GM18526 (cell line): Measurements from ENCODE around the gene CELSR2.

ENCODE experiments used
- POLR2A ChIP-seq: IDR thresholded peaks from 3 replicates; pipeline ENCODE4 v1.6.1; 2011; ENCODE audit not compliant: insufficient read length; ENCODE audit errors: extremely low read depth

CELSR2 gene

DNA sequence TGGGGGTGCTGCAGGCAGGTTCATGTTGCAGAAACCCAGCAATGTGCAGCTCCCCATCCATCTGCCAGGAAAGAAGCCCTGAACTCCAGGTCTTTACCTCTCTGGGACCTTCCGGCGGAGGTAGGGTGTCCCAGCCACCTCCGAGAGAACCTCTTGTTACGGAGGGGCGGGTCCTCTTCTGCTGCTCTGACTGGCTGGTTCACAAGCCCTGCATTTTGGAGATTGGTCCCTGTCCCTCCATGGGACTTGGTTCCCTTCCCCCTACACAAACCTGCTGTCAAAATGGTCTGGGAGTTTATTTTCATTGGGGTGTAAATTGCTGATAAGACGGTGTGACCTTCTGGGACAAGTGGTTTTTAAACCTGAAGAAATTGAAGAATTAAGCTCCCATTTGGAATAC is 8.0 kb upstream of the CELSR2 start:
- no peak for TF ChIP-seq POLR2A

DNA sequence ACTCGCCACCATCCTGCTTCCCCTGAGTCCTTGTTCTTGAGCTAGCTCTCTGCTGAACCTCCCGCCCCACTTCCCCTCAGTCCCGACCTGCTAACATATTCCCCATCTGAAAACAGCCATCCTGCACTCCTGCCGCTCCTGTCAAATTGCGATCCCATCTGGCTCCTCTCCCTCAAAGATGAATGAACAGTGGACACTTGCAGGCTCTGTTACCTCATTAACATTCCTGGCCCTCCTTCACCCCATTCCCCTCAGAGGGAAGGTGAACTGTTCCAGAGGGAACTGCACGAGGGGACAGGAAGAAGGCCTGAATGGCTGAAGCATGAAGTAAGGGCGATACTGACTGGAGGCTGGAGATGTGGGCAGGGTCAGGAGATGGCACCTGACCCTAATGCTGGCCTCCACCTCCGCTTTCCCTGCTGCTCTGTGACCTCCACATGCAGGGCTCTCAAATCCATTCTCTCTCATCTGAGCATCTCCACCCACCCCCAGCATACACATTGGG is 7.4 kb upstream of the CELSR2 start:
- no peak for TF ChIP-seq POLR2A

DNA sequence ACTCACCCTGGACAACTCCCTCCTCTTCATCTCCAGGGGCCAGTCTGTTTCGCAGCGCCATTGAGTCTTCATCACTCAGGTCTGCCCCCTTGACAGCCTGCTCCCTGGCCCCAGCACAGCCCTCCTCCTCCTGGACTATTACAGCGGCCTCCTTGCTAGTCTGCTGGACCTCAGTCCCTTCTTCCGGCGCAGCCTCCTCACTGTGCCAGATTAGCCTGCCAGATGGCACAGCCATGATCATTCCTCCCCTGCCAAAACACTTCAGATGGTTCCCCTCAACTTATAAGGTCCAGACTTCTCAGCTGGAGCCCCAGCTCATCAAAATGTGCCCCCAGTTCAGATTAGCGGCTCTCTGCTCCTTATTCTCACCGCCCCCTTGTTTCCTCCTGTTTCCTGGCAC is 7.0 kb upstream of the CELSR2 start:
- no peak for TF ChIP-seq POLR2A

DNA sequence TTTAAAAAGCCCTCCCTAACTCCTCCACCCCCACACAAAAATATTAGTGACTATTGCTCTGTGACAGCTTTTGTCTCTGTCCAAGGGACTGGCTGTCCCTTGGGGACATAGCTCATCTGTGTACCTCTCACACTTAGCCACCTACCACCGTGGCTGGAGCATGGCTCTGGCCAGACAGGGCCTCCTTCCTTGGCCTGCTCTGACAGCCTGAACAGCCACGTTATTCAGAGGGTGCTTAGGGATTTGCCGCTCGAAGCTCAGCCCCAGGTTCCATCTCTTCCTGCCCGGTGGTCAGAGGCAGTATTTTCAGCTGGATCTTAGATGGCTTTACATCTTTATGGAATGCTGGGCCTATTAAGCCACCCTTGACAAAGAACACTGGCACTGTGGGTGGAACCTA is 6.1 kb upstream of the CELSR2 start:
- TF ChIP-seq POLR2A: no peak

DNA sequence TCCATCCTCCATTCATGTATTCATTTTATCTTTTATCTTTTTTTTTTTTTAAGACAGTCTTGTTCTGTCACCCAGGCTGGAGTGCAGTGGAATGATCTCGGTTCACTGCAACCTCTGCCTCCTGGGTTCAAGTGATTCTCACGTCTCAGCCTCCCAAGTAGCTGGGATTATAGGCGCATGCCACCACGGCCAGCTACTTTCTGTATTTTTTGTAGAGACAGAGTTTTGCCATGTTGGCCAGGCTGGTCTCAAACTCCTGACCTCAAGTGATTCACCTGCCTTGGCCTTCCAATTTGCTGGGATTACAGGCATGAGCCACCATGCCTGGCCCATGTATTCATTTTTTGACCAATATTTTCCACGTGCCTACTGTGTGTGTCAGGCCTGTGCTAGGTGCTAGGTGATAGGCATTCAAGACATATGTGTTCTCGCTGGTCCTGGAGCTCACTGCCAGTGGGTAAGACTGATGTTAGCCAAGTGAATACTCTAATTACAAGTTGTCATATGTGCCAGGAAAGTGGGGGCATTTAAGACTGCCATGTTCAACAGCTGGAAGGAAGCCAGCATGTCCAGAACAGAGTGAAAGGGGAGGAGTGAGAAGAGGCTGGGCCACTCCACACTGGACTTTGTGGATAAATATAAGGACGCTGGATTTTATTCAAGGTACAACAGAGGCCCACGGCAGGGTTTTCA is 5.3 kb upstream of the CELSR2 start:
- TF ChIP-seq POLR2A: no peak

DNA sequence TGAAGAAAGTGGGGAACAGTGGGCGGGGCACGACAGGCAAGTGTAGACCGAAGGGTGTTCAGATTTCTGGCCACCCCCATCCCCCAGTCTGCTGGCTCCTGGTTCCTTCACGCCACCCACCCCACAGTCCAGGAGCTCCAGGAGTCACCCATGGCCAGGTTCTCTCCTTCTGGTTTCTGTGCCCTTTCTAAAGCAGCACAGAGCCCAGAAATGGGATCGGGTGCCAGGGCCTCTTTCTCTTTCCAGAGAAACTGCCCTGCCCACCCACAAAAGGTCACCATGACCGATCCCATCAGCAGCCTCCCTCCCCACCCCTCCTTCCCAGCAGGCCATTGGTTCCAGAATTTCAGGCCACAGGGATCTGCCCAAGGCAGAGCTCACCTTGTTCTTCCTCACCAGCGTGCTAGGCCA is 3.2 kb upstream of the CELSR2 start:
- no peak for TF ChIP-seq POLR2A

DNA sequence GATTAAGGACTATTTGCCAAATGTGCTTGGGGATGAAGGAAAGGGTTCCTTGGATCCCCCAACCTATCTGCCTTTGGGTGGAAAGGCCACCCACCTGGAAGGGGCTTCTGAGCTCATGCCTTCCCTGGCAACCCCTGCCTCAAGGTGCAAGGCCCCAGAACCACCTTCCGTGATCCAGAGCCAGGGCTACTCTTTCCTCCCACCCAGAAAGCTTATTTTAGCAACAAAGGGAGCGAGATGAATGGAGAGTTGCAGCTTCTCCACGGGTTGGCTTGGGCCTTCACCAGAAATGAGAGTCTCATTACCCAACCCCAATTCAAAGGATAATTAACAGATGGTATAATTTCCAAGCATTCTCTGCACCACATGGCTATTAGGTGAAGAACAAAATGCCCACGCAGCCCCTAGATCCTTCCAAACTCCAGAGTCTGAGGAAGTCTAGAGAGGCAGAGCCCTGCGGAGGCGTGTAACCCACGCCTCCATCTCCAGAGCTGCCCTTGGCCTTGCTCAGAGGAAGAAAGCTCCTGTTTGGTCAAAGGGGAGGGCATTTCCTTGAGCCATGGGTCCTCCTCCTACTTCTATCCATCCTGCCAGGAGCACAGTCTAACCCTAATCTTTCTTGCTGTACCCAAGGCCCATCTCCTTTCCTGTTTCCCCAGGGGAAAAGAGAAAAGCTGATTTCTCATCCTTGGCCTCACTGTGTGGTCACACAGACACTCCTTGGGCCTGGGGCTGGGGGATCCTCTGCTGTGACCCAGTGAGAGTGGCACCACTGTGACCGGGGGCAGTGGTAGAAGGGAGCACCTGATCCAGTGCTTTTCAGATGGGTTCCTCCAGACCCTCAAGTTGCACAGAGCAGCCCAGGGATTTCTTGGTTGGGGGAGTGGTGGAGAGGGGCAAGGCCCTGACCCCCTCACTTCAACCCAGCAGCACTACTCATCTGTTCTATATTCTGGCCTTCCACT is 1.7 kb upstream of the CELSR2 start:
- no peak for TF ChIP-seq POLR2A

DNA sequence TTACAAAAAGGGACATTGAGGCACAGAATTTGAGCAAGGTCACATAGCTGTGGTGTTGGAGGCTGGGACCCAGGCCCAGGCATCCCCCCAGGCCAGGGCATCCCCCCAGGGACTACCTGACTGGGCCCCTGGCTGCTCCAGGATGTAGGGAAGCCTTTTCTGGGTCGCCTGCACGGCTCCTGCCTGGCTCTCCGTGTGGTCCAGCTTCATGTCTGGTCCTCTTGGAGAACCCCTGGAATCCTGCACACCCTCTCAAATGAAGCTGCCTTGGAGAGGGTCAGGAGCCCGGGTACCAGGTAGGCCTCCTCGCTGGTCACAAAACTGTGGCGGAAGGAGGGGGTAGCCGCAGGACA is 919 bp upstream of the CELSR2 start:
- TF ChIP-seq POLR2A: no peak

DNA sequence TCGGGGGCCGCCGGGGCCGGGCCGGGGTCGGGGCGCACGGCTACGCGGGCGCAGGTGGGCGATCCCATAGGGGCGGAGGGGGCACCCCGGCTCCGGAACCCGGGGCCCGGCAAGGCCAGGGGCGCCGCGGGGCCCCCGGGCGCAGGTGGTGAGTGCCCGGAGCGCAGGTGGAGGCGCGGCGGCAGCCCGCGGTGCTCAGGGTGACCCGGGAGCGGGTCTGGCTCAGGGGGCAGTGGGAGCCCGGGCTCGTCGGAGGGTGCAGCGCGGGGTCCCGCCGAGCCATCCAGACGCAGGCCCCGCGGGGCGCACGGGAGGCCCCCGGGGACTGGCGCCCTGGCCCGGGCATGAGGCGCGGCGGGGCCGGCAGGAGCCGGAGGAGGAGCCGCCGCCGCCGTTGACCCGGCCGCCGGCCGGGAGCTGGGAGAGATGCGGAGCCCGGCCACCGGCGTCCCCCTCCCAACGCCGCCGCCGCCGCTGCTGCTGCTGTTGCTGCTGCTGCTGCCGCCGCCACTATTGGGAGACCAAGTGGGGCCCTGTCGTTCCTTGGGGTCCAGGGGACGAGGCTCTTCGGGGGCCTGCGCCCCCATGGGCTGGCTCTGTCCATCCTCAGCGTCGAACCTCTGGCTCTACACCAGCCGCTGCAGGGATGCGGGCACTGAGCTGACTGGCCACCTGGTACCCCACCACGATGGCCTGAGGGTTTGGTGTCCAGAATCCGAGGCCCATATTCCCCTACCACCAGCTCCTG is 489 bp downstream of the CELSR2 start:
- no peak for TF ChIP-seq POLR2A

DNA sequence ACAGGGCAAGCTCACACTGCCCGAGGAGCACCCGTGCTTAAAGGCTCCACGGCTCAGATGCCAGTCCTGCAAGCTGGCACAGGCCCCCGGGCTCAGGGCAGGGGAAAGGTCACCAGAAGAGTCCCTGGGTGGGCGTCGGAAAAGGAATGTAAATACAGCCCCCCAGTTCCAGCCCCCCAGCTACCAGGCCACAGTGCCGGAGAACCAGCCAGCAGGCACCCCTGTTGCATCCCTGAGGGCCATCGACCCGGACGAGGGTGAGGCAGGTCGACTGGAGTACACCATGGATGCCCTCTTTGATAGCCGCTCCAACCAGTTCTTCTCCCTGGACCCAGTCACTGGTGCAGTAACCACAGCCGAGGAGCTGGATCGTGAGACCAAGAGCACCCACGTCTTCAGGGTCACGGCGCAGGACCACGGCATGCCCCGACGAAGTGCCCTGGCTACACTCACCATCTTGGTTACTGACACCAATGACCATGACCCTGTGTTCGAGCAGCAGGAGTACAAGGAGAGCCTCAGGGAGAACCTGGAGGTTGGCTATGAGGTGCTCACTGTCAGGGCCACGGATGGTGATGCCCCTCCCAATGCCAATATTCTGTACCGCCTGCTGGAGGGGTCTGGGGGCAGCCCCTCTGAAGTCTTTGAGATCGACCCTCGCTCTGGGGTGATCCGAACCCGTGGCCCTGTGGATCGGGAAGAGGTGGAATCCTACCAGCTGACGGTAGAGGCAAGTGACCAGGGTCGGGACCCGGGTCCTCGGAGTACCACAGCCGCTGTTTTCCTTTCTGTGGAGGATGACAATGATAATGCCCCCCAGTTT is 1.3 kb downstream of the CELSR2 start:
- no peak for TF ChIP-seq POLR2A

DNA sequence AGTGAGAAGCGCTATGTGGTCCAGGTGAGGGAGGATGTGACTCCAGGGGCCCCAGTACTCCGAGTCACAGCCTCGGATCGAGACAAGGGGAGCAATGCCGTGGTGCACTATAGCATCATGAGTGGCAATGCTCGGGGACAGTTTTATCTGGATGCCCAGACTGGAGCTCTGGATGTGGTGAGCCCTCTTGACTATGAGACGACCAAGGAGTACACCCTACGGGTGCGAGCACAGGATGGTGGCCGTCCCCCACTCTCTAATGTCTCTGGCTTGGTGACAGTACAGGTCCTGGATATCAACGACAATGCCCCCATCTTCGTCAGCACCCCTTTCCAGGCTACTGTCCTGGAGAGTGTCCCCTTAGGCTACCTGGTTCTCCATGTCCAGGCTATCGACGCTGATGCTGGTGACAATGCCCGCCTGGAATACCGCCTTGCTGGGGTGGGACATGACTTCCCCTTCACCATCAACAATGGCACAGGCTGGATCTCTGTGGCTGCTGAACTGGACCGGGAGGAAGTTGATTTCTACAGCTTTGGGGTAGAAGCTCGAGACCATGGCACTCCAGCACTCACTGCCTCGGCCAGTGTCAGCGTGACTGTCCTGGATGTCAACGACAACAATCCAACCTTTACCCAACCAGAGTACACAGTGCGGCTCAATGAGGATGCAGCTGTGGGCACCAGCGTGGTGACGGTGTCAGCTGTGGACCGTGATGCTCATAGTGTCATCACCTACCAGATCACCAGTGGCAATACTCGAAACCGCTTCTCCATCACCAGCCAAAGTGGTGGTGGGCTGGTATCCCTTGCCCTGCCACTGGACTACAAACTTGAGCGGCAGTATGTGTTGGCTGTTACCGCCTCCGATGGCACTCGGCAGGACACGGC is 2.2 kb downstream of the CELSR2 start:
- TF ChIP-seq POLR2A: no peak

DNA sequence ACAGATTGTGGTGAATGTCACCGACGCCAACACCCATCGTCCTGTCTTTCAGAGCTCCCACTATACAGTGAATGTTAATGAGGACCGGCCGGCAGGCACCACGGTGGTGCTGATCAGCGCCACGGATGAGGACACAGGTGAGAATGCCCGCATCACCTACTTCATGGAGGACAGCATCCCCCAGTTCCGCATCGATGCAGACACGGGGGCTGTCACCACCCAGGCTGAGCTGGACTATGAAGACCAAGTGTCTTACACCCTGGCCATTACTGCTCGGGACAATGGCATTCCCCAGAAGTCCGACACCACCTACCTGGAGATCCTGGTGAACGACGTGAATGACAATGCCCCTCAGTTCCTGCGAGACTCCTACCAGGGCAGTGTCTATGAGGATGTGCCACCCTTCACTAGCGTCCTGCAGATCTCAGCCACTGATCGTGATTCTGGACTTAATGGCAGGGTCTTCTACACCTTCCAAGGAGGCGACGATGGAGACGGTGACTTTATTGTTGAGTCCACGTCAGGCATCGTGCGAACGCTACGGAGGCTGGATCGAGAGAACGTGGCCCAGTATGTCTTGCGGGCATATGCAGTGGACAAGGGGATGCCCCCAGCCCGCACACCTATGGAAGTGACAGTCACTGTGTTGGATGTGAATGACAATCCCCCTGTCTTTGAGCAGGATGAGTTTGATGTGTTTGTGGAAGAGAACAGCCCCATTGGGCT is 3.0 kb downstream of the CELSR2 start:
- no peak for TF ChIP-seq POLR2A
